GM12873 (cell line): ENCODE data around the gene GPD1.

Experiments
- CTCF ChIP-seq: IDR thresholded peaks from 2 replicates; pipeline ENCODE4 v1.5.1; 2012; ENCODE audit warnings: low read depth, mild to moderate bottlenecking, moderate library complexity, low read length, control low read depth; ENCODE audit not compliant: insufficient read depth; ENCODE audit errors: missing control alignments

The GPD1 gene

GRCh38 chr12:50075808-50076170 lies 28.0 kb upstream of the GPD1 start:
- TF ChIP-seq CTCF: no peak

DNA sequence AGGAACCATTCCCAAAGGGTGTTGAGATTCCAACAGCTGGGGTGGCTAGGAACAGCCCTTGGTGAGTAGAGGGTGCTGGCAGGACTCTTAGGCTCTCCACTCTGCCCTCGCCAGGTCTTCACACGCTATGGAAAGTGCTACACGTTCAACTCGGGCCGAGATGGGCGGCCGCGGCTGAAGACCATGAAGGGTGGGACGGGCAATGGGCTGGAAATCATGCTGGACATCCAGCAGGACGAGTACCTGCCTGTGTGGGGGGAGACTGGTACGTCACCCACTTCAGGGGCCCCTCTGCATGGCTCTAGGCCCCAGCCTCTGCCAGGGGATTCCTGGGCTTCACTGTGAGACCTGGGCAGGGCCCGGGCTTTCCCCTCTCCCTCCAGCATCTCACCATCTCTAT lies 26.7 kb upstream of the GPD1 start:
- TF ChIP-seq CTCF: no peak

DNA sequence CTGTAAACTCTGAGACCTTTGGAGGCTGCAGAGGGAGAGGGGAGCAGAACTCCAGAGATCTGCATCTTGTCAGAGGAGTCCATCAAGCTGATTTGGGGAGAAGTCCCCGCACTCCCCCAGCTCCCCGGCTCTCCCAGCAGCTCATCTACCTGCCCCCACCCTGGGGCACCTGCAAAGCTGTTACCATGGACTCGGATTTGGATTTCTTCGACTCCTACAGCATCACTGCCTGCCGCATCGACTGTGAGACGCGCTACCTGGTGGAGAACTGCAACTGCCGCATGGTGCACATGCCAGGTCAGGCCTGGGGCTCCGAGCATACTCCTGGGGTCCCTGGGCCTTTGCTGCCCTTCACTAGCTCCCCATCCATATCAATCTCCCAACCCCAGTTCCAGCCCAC lies 25.5 kb upstream of the GPD1 start:
- TF ChIP-seq CTCF: no peak

DNA sequence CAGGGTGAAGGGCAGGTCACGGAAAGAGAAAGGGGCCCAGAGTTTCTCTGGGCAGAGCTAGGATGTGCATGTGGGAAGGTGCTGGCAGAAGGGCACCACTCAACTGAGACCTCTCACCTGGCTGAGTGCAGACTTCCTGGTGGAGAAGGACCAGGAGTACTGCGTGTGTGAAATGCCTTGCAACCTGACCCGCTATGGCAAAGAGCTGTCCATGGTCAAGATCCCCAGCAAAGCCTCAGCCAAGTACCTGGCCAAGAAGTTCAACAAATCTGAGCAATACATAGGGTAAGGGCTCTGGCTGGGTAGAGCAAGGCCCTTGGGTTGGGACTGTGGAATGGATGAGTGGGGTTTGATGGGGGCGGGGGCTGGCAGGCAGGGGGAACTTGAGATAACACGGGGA lies 24.0 kb upstream of the GPD1 start:
- TF ChIP-seq CTCF: no peak

DNA sequence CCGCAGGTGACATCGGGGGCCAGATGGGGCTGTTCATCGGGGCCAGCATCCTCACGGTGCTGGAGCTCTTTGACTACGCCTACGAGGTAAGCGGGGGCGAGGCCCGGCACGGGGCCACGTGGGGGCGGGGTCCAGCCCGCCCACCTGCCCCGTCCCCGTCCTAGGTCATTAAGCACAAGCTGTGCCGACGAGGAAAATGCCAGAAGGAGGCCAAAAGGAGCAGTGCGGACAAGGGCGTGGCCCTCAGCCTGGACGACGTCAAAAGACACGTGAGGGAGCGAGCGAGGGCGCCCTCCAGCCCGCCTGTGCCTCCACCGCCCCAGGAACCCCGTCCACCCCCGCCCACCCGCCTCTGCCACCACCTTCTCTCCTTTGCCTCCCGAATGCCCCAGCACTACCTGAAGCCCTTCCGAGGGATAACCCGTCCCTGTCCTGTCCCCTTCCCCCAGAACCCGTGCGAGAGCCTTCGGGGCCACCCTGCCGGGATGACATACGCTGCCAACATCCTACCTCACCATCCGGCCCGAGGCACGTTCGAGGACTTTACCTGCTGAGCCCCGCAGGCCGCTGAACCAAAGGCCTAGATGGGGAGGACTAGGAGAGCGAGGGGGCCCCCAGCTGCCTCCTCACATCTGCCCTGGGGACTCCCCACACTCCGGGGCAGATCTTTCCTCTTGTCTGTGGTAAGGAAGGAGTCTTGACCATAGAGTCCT lies 22.6 kb upstream of the GPD1 start:
- no peak for TF ChIP-seq CTCF

DNA sequence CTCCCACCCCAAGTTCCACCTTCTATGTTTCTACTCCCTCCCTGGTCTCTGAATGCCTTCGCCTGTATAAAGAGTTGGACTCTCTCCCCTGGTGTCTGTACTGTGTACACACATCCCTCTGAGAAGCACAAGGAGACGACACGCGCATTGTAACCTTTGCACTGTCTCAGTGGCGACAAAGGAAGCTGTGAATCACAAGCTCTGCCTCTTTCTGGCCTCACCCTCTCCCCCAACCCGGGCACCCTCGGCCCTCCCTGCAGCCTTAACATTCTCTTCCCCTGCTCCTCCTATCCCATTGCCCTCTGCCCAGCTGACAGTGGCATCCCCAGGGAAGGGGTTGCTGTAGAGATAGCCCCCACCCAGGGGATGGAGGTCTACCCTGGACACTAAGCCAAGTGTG lies 21.2 kb upstream of the GPD1 start:
- no peak for TF ChIP-seq CTCF

DNA sequence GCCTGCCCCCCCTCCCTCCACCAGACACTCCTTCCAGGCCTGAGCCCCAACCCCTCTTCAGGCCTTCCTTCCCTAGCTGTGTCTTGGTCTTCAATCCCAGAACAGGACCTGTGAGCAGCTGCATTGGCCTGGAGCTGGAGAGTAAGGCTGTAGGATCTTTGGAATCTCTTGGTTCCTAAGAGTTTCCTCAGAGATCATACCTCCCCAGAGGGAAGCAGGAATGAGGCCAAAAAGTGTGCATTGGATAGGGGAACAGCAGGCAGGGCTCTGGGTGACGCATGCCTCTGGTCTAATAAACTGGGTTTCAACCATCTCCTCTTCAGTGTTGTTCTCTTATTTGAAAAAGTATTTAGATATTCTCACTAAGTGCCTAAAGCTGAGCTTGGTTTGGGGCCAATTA lies 20.5 kb upstream of the GPD1 start:
- TF ChIP-seq CTCF: no peak
